H1 (cell line): ENCODE measurements around the gene FOLR1. TPM values are rescaled to one million over a fixed set of nuclear protein-coding genes. Genes with fewer than 3 reads are reported as not detected.

Experiments used
- CTCF ChIA-PET: fragments of 300-600 bp; sonication (Branson Sonifier 250); formaldehyde crosslinking; loops from one replicate; lab custom pipeline; 2021; ENCODE audit not compliant: partially characterized antibody; lab: Charles Lee
- POLR2A ChIA-PET: fragments of 300-600 bp; sonication (Branson Sonifier 250); formaldehyde crosslinking; loops from one replicate; lab custom pipeline; 2021; ENCODE audit warnings: inconsistent platforms; ENCODE audit not compliant: partially characterized antibody; lab: Charles Lee
- DNase-seq, 2 experiments: peaks; one replicate each; pipeline versions ENCODE4 v3.0.0 to v3.0.0-alpha.2; 2010 to 2022; ENCODE audit warnings: low spot score in 2 of 2, low read depth in 1 of 2, mixed read lengths in 1 of 2
- FAIRE-seq: peaks from 2 replicates; lab custom pipeline; 2011; peaks lifted over from hg19 to GRCh38; lab: Jason Lieb, UNC
- H2AFZ ChIP-seq: 2 replicates; pipeline ENCODE4 v1.8.1; 2012; ENCODE audit warnings: low read length, inconsistent platforms
- H2AK5ac ChIP-seq: 2 replicates; pipeline ENCODE4 v1.6.1; 2013; ENCODE audit warnings: low read depth, low read length
- H2BK120ac ChIP-seq: replicated peaks from 2 replicates; pipeline ENCODE3; 2013; ENCODE audit warnings: low read depth, low read length, inconsistent platforms
- H2BK12ac ChIP-seq: 2 replicates; pipeline ENCODE4 v1.6.1; 2013; ENCODE audit warnings: low read depth, low read length
- H2BK15ac ChIP-seq: 2 replicates; pipeline ENCODE4 v1.6.1; 2013; ENCODE audit warnings: low read length
- H2BK20ac ChIP-seq: 2 replicates; pipeline ENCODE4 v1.6.1; 2013; ENCODE audit warnings: low read length
- H2BK5ac ChIP-seq: 2 replicates; pipeline ENCODE4 v1.6.1; 2013; ENCODE audit warnings: low read depth, low read length
- H3K14ac ChIP-seq: 2 replicates; pipeline ENCODE4 v1.6.1; 2013; ENCODE audit warnings: inconsistent platforms; ENCODE audit not compliant: insufficient read length
- H3K18ac ChIP-seq: 2 replicates; pipeline ENCODE4 v1.6.1; 2013; ENCODE audit warnings: low read length; ENCODE audit errors: extremely low read depth
- H3K23ac ChIP-seq: 2 replicates; pipeline ENCODE4 v1.6.1; 2013; ENCODE audit warnings: inconsistent platforms; ENCODE audit not compliant: insufficient read length
- H3K23me2 ChIP-seq: 2 replicates; pipeline ENCODE4 v1.6.1; 2013; ENCODE audit warnings: low read depth, low read length
- H3K27ac ChIP-seq: 2 replicates; pipeline ENCODE4 v1.6.1; 2011; ENCODE audit warnings: low read depth, low read length, inconsistent platforms
- H3K27me3 ChIP-seq, 4 experiments: replicated peaks in 1 of 4; 1 replicate in 1 of 4; 2 replicates in 3 of 4; pipeline versions ENCODE4 v1.6.1 to v1.8.1; 2011 to 2013; ENCODE audit warnings: low read length in 3 of 4, mild to moderate bottlenecking in 3 of 4, inconsistent platforms in 2 of 4, mixed read lengths in 2 of 4, moderate library complexity in 1 of 4; ENCODE audit not compliant: control insufficient read depth in 3 of 4, insufficient read depth in 3 of 4; ENCODE audit errors: extremely low read depth in 1 of 4
- H3K36me3 ChIP-seq, 4 experiments: 2 replicates each; pipeline versions ENCODE4 v1.6.1 to v1.8.1; 2011 to 2013; ENCODE audit warnings: mild to moderate bottlenecking in 4 of 4, low read length in 3 of 4, moderate library complexity in 2 of 4, control low read depth in 1 of 4, inconsistent platforms in 1 of 4; ENCODE audit not compliant: insufficient read depth in 4 of 4, control insufficient read depth in 2 of 4
- H3K4ac ChIP-seq: replicated peaks from 2 replicates; pipeline ENCODE3; 2013; ENCODE audit warnings: low read length, low read depth, mixed read lengths, inconsistent platforms; ENCODE audit not compliant: insufficient read length
- H3K4me1 ChIP-seq, 4 experiments: replicated peaks in 1 of 4; 1 replicate in 1 of 4; 2 replicates in 3 of 4; pipeline versions ENCODE4 v1.6.1 to v1.8.1; 2011 to 2013; ENCODE audit warnings: low read length in 3 of 4, inconsistent platforms in 2 of 4, mixed read lengths in 1 of 4; ENCODE audit not compliant: insufficient read depth in 4 of 4, control insufficient read depth in 3 of 4
- H3K4me2 ChIP-seq, 2 experiments: 2 replicates each; pipeline versions ENCODE4 v1.6.1 to v1.8.1; 2011 to 2013; ENCODE audit warnings: low read depth in 2 of 2, low read length in 2 of 2, control low read depth in 1 of 2, inconsistent platforms in 1 of 2, mild to moderate bottlenecking in 1 of 2; ENCODE audit not compliant: insufficient read depth in 1 of 2
- H3K4me3 ChIP-seq, 4 experiments: fragments of 200-600, 300-600 bp in 1 of 4; sonication (generic), shearing (Covaris generic), sonication (Bioruptor Twin) in 1 of 4; 2 replicates each; pipeline versions ENCODE4 v1.5.1 to v1.8.1; 2011 to 2016; ENCODE audit warnings: low read length in 4 of 4, low read depth in 3 of 4, control low read depth in 2 of 4, inconsistent platforms in 2 of 4, mild to moderate bottlenecking in 2 of 4, mixed read lengths in 1 of 4, moderate library complexity in 1 of 4; ENCODE audit not compliant: insufficient read depth in 2 of 4; ENCODE audit errors: extremely low read depth in 1 of 4
- H3K56ac ChIP-seq: replicated peaks from 2 replicates; pipeline ENCODE3; 2013; ENCODE audit warnings: low read depth, mild to moderate bottlenecking, mixed read lengths, low read length, inconsistent platforms; ENCODE audit not compliant: insufficient read length
- H3K79me1 ChIP-seq: 2 replicates; pipeline ENCODE4 v1.6.1; 2013; ENCODE audit warnings: low read depth, low read length, control low read depth
- H3K79me2 ChIP-seq, 2 experiments: 2 replicates each; pipeline versions ENCODE4 v1.6.1 to v1.8.1; 2012 to 2013; ENCODE audit warnings: low read length in 2 of 2, mild to moderate bottlenecking in 2 of 2, inconsistent platforms in 1 of 2; ENCODE audit not compliant: insufficient read depth in 2 of 2, control insufficient read depth in 1 of 2
- H3K9ac ChIP-seq, 4 experiments: replicated peaks in 1 of 4; 1 replicate in 1 of 4; 2 replicates in 3 of 4; pipeline versions ENCODE4 v1.6.1 to v1.8.1; 2011 to 2013; ENCODE audit warnings: low read depth in 3 of 4, low read length in 3 of 4, control low read depth in 2 of 4, mild to moderate bottlenecking in 2 of 4, moderate library complexity in 2 of 4, inconsistent platforms in 1 of 4; ENCODE audit errors: extremely low read depth in 1 of 4
- H3K9me3 ChIP-seq, 2 experiments: 2 replicates each; pipeline versions ENCODE4 v1.6.1 to v1.8.1; 2012 to 2013; ENCODE audit warnings: mild to moderate bottlenecking in 2 of 2, moderate library complexity in 2 of 2, control low read depth in 1 of 2, inconsistent platforms in 1 of 2, low read depth in 1 of 2, low read length in 1 of 2, mixed read lengths in 1 of 2; ENCODE audit not compliant: insufficient read depth in 2 of 2
- H4K20me1 ChIP-seq, 2 experiments: replicated peaks in 1 of 2; 2 replicates each; pipeline versions ENCODE3 to v1.8.1; 2011 to 2013; ENCODE audit warnings: inconsistent platforms in 2 of 2, low read length in 2 of 2, mild to moderate bottlenecking in 1 of 2; ENCODE audit not compliant: insufficient read depth in 2 of 2, control insufficient read depth in 1 of 2
- H4K5ac ChIP-seq: 2 replicates; pipeline ENCODE4 v1.6.1; 2013; ENCODE audit warnings: low read length, low read depth, mixed read lengths, inconsistent platforms; ENCODE audit not compliant: insufficient read length
- H4K8ac ChIP-seq: 2 replicates; pipeline ENCODE4 v1.8.0; 2013; ENCODE audit warnings: mild to moderate bottlenecking, moderate library complexity, low read length, inconsistent platforms; ENCODE audit not compliant: insufficient read depth; ENCODE audit errors: extremely low read depth
- H4K91ac ChIP-seq: replicated peaks from 2 replicates; pipeline ENCODE3; 2013; ENCODE audit warnings: low read length, mixed read lengths, inconsistent platforms; ENCODE audit not compliant: insufficient read length
- ASH2L ChIP-seq: fragments of 200-600, 300-600 bp; sonication (generic); IDR thresholded peaks from one replicate; pipeline ENCODE4 v1.7.1; 2017; ENCODE audit warnings: low read length
- CBX8 ChIP-seq: fragments of 300-800, 300-1000 bp; sonication (generic); IDR thresholded peaks from 2 replicates; pipeline ENCODE4 v1.7.1; 2016; ENCODE audit warnings: low read depth, low read length, borderline replicate concordance
- EZH2 ChIP-seq: fragments of 200-600 bp; sonication (generic); IDR thresholded peaks from 2 replicates; pipeline ENCODE4 v1.7.1; 2012; ENCODE audit warnings: low read depth, mild to moderate bottlenecking, moderate library complexity, low read length, inconsistent platforms; ENCODE audit not compliant: severe bottlenecking
- GTF2F1 ChIP-seq: IDR thresholded peaks from 2 replicates; pipeline ENCODE4 v1.6.1; 2012; ENCODE audit warnings: low read depth, low read length, improper control_type of control experiment, borderline replicate concordance
- HDAC6 ChIP-seq: IDR thresholded peaks from one replicate; pipeline ENCODE4 v1.7.1; 2012; ENCODE audit warnings: low read depth, mild to moderate bottlenecking, inconsistent platforms, low read length, moderate library complexity
- JUN ChIP-seq: IDR thresholded peaks from 2 replicates; pipeline ENCODE4 v1.6.1; 2011; ENCODE audit warnings: low read depth, mild to moderate bottlenecking, improper control_type of control experiment, low read length
- KDM1A ChIP-seq: fragments of 200-600, 300-600 bp; sonication (generic); IDR thresholded peaks from 2 replicates; pipeline ENCODE4 v1.7.1; 2016; ENCODE audit warnings: mild to moderate bottlenecking, low read length, borderline replicate concordance
- RFX5 ChIP-seq: IDR thresholded peaks from 2 replicates; pipeline ENCODE4 v1.6.1; 2011; ENCODE audit warnings: low read depth, low read length, improper control_type of control experiment, borderline replicate concordance
- RNF2 ChIP-seq: fragments of 200-900, 300-1000 bp; sonication (generic); IDR thresholded peaks from 2 replicates; pipeline ENCODE4 v1.7.1; 2016; ENCODE audit warnings: borderline replicate concordance, low read depth, mild to moderate bottlenecking, antibody characterized with exemption, low read length; ENCODE audit not compliant: poor library complexity, severe bottlenecking; ENCODE audit errors: missing control alignments
- WGBS, 2 experiments: shearing (Covaris generic) in 1 of 2; methylation state at CpG; one replicate each; pipeline versions ENCODE4 v1.1.6 to v1.1.7; 2013 to 2015; ENCODE audit warnings: low lambda C conversion rate in 2 of 2, mixed read lengths in 2 of 2, inconsistent platforms in 1 of 2, low coverage in 1 of 2, missing lambda C conversion rate in 1 of 2; ENCODE audit not compliant: insufficient replicate concordance in 2 of 2, insufficient coverage in 1 of 2, insufficient read length in 1 of 2; ENCODE audit errors: extremely low coverage in 1 of 2, missing lambda C conversion rate in 1 of 2; 5-methylcytosine and 5-hydroxymethylcytosine counted together
- polyA plus RNA-seq, 7 experiments: library from polyadenylated mRNA; depleted of rRNA in 3 of 7; stranded (reverse) in 5 of 7; unstranded in 2 of 7; fragments of >200 nt in 5 of 7; fragments of 200-250 nt in 2 of 7; gene quantifications; 1 replicate in 5 of 7; 2 replicates in 1 of 7; 4 replicates in 1 of 7; pipeline versions ENCODE4 v1.2.1 to v1.2.3, GENCODE V29; 2011 to 2013; ENCODE audit warnings: missing spikeins in 2 of 7, mixed read lengths in 2 of 7
- total RNA-seq: library from RNA; stranded (reverse); fragmentation: NEBNext Ultra II Directional; extraction: Animal tissue kit (Norgen Biotek cat#: 25700); gene quantifications from 2 replicates; pipeline ENCODE4 v1.2.1, GENCODE V29; 2021

The FOLR1 gene
- total and polyA plus RNA-seq, 2 of the 8 experiments (the other 6 are each of a cell fraction or from before 2014, with no cell fraction given), result 1.3 TPM; not detected in 1

DNA sequence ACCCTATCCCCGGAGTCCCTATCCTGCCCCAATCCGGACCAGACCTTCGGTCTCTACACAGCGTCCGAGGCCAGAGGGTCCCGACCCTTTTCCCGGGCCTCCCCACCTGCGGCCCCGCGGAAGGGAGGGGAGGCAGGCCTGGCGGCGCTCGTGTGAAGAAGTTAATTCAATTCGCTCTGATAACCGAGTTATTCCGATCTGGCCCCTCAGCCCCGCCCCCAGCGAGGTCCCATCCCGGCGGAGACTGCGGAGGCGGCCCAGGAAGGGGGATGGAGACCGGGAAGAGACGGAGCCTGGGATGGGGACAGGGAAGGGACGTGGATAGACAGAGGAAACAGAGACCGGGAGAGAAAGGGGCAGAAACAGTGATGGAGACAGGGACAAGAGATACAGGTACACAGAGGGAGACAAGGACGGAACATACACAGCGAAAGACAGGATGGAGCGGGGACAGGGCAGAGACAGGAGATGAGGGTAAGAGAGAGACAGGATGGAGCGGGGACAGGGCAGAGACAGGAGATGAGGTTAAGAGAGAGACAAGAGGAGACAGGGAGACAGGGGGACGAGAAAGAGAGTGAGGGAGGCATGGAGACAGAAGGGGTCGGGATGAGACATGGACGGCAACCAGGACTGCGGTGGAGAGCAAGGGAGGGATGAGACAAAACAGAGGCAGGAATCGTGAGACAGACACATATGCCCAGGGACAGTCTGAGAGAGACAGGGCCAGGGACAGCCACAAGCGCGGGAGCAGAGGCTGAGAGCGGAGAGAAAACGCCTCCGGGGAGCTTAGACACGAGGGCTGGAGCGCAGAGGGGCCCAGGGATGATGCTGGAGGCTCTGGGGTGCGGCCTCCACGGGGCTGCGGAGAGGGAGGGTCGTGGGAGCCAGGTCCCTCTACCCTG is 52.7 kb downstream of the FOLR1 start:
- H3K18ac ChIP-seq, result peak overlapping the region; percentile 71; the same call in 1 of the 2 replicates
- ChIA-PET CTCF (interaction anchor here (0.9 to 10.0 kb wide), 9 partner anchors 9 to 187 kb away, joined by 3 to 101 read pairs (median 5); partner anchors contain the start of gene CLPB), POLR2A (interaction anchor here (1.0 to 2.8 kb wide), 6 partner anchors 10 to 150 kb away, joined by 3 to 15 read pairs (median 4); partner anchors contain the start of genes ANAPC15 and INPPL1)
- H3K23ac ChIP-seq, result no peak overlapping the region
- H3K4me3 ChIP-seq, result peak overlapping the region; percentile 53 to 87 (median 58)
- H2AK5ac ChIP-seq, result no peak overlapping the region
- no peak overlapping the region for H3K56ac ChIP-seq
- no peak overlapping the region for H2BK20ac ChIP-seq
- DNase-seq, result peak in 1 of 2 experiments; percentile 83
- no peak overlapping the region for H3K9ac ChIP-seq
- no peaks in the 10 kb centered on the region for H3K79me1 ChIP-seq
- H3K23me2 ChIP-seq, result peaks cover 14% of the 10 kb centered on the region; the same call in 1 of the 2 replicates
- H3K14ac ChIP-seq, result no peak overlapping the region
- no peak overlapping the region for H3K4ac ChIP-seq
- H2BK5ac ChIP-seq, result no peak overlapping the region
- no peak overlapping the region for H2BK120ac ChIP-seq
- H2BK15ac ChIP-seq, result 0 out of 2 replicates have a peak overlapping the region, but pooled peaks have one; percentile 1
- H2BK12ac ChIP-seq, result peak overlapping the region; percentile 85; the same call in 1 of the 2 replicates
- no peak overlapping the region for H4K91ac ChIP-seq
- peak overlapping the region; percentile 88 for H2AFZ ChIP-seq
- no peak overlapping the region for H4K8ac ChIP-seq
- no peak overlapping the region for H4K5ac ChIP-seq
- peak overlapping the region; percentile 95 to 98 for H3K4me2 ChIP-seq
- H3K36me3 ChIP-seq, result peaks cover 0 to 3% (median 0%) of the 10 kb centered on the region in 4 experiments; a peak in 1 of 8 replicates
- WGBS, 2 experiments, result 4% methylated on average over 41 of the region's 46 CpGs; no CpG with 5 or more reads in 1 of the 2 experiments
- FAIRE-seq, result peak; percentile 13
- H3K27ac ChIP-seq, result no peak overlapping the region
- H3K27me3 ChIP-seq, result peaks cover 69 to 85% (median 81%) of the 10 kb centered on the region in 4 experiments
- no peaks in the 10 kb centered on the region; a peak in 1 of 4 replicates for H3K9me3 ChIP-seq
- H3K4me1 ChIP-seq, result peaks cover 2 to 24% (median 11%) of the 10 kb centered on the region in 4 experiments
- H4K20me1 ChIP-seq, result peaks cover 4 to 6% of the 10 kb centered on the region in 2 experiments
- no peaks in the 10 kb centered on the region for H3K79me2 ChIP-seq
- peak; percentile 81 for TF ChIP-seq ASH2L
- TF ChIP-seq HDAC6, result no peak
- peak; percentile 61; the same call in 1 of the 2 replicates for TF ChIP-seq KDM1A
- TF ChIP-seq EZH2, result no peak
- no peak for TF ChIP-seq CBX8
- no peak for TF ChIP-seq RFX5
- no peak for TF ChIP-seq GTF2F1
- TF ChIP-seq RNF2, result peak; percentile 59
- TF ChIP-seq JUN, result no peak
